Left ventricle myocardium superior (tissue), 1 donor: Measurements from ENCODE around the gene DIRAS2. TPM values are rescaled to one million over a fixed set of nuclear protein-coding genes. Genes with fewer than 3 reads are reported as not detected.
"Not testable (repeated sequence)": the region's sequence is repeated elsewhere in the genome, so short reads cannot be mapped to it uniquely, and the experiment has no call there.

Source experiments
- ATAC-seq: fragments of 200-7000 bp; cut with Tn5 transposase; one replicate; pipeline ENCODE4 v1.9.1; 2020; ENCODE audit warnings: mild to moderate bottlenecking, moderate library complexity
- DNase-seq: peaks from one replicate; pipeline ENCODE4 v3.0.0-alpha.2; 2020
- intact Hi-C: fragments of 100-400 bp; cut with micrococcal nuclease; formaldehyde crosslinking; loops from one replicate; pipeline ENCODE4 v1.11.0; 2022
- long read RNA-seq: library from polyadenylated mRNA; unstranded; transcript quantifications from one replicate; pipeline ENCODE4 v2.0.0, GENCODE V29; 2021
- total RNA-seq: library from RNA; stranded (reverse); fragmentation: NEBNext Ultra II Directional; extraction: Animal tissue kit (Norgen Biotek cat#: 25700); gene quantifications from one replicate; pipeline ENCODE4 v1.2.1, GENCODE V29; 2021
- donor health status: DM: no; HTN: yes; CAD: no; lungs with severe emphysema.

The DIRAS2 gene
- not detected for total RNA-seq
- long read RNA-seq: 0 reads

- DNase-seq (peak; percentile 49), ATAC-seq (peak; percentile 95)
- intact Hi-C loops: no loop called here
These were observed at the start of gene DIRAS2 for GRCh38 chr9:90642570-90643539. Gene DIRAS2 (minus strand): TSS chr9:90642824. CDS start chr9:90613827, 28,997 bp downstream.

- intact Hi-C loops: no loop called here
- no peak for DNase-seq
- no peak for ATAC-seq
These were observed 42.1 kb upstream of the DIRAS2 start for GRCh38 chr9:90684736-90685135.

- ATAC-seq (no peak), DNase-seq (no peak)
- intact Hi-C loops: no loop called here
These were observed 41.5 kb upstream of the DIRAS2 start for GRCh38 chr9:90684106-90684505.

- DNase-seq (no peak), ATAC-seq (no peak)
- intact Hi-C loops: no loop called here
These were observed 37.9 kb upstream of the DIRAS2 start for GRCh38 chr9:90680534-90680933.

- DNase-seq: no peak
- intact Hi-C loops: no loop called here
- no peak for ATAC-seq
These were observed 22.4 kb upstream of the DIRAS2 start for GRCh38 chr9:90665072-90665471.

- ATAC-seq (peak; percentile 18), DNase-seq (no peak)
- intact Hi-C loops: no loop called here
These were observed 17.2 kb upstream of the DIRAS2 start for GRCh38 chr9:90659650-90660364.

- ATAC-seq: no peak
- intact Hi-C loops: no loop called here
These were observed 16.2 kb upstream of the DIRAS2 start for GRCh38 chr9:90658783-90659182.

GRCh38 chr9:90658181-90658580 is 15.6 kb upstream of the DIRAS2 start:
- DNase-seq (no peak), ATAC-seq (no peak)
- intact Hi-C loops: no loop called here

More at GRCh38 chr9:90658783-90659182, 16.2 kb upstream of the DIRAS2 start:
- DNase-seq: no peak

- ATAC-seq, DNase-seq, intact Hi-C loops: not testable (repeated sequence)
These were observed 14.3 kb upstream of the DIRAS2 start for GRCh38 chr9:90656876-90657275.

- DNase-seq (no peak), ATAC-seq (no peak)
- intact Hi-C loops: no loop called here
These were observed 8.6 kb upstream of the DIRAS2 start for GRCh38 chr9:90651246-90651645.

GRCh38 chr9:90647843-90648242 is 5.2 kb upstream of the DIRAS2 start:
- ATAC-seq: no peak
- intact Hi-C loops: no loop called here
- DNase-seq: no peak

GRCh38 chr9:90645721-90646120 is 3.1 kb upstream of the DIRAS2 start:
- intact Hi-C loops: no loop called here
- ATAC-seq: no peak
- DNase-seq: no peak

- DNase-seq (no peak), ATAC-seq (no peak)
- intact Hi-C loops: no loop called here
These were observed 638 bp downstream of the DIRAS2 start for GRCh38 chr9:90641884-90642487.

GRCh38 chr9:90641086-90641485 is 1.5 kb downstream of the DIRAS2 start:
- DNase-seq (no peak), ATAC-seq (no peak)
- intact Hi-C loops: no loop called here

GRCh38 chr9:90640361-90640760 is 2.3 kb downstream of the DIRAS2 start:
- intact Hi-C loops: no loop called here
- DNase-seq (no peak), ATAC-seq (no peak)

- no peak for ATAC-seq
- DNase-seq: no peak
- intact Hi-C loops: no loop called here
These were observed 5.0 kb downstream of the DIRAS2 start for GRCh38 chr9:90637626-90638025.

- DNase-seq (no peak), ATAC-seq (no peak)
- intact Hi-C loops: no loop called here
These were observed 9.9 kb downstream of the DIRAS2 start for GRCh38 chr9:90632647-90633207.

GRCh38 chr9:90631964-90632363 is 10.7 kb downstream of the DIRAS2 start:
- intact Hi-C loops: no loop called here
- DNase-seq: no peak
- ATAC-seq: no peak

- no peak for DNase-seq
- ATAC-seq: no peak
- intact Hi-C loops: no loop called here
These were observed 12.6 kb downstream of the DIRAS2 start for GRCh38 chr9:90629991-90630390.

GRCh38 chr9:90629354-90629753 is 13.3 kb downstream of the DIRAS2 start:
- no peak for ATAC-seq

More at GRCh38 chr9:90629354-90629753, 13.3 kb downstream of the DIRAS2 start:
- DNase-seq: no peak
- intact Hi-C loops: no loop called here
